H1 (cell line): ENCODE results near the gene TBCA. TPM values are rescaled to one million over a fixed set of nuclear protein-coding genes. Genes with fewer than 3 reads are reported as not detected.

ENCODE experiments used
- CTCF ChIA-PET: fragments of 300-600 bp; sonication (Branson Sonifier 250); formaldehyde crosslinking; loops from one replicate; lab custom pipeline; 2021; ENCODE audit not compliant: partially characterized antibody; lab: Charles Lee
- POLR2A ChIA-PET: fragments of 300-600 bp; sonication (Branson Sonifier 250); formaldehyde crosslinking; loops from one replicate; lab custom pipeline; 2021; ENCODE audit warnings: inconsistent platforms; ENCODE audit not compliant: partially characterized antibody; lab: Charles Lee
- DNase-seq, 2 experiments: peaks; one replicate each; pipeline versions ENCODE4 v3.0.0 to v3.0.0-alpha.2; 2010 to 2022; ENCODE audit warnings: low spot score in 2 of 2, low read depth in 1 of 2, mixed read lengths in 1 of 2
- FAIRE-seq: peaks from 2 replicates; lab custom pipeline; 2011; peaks lifted over from hg19 to GRCh38; lab: Jason Lieb, UNC
- H2AFZ ChIP-seq: 2 replicates; pipeline ENCODE4 v1.8.1; 2012; ENCODE audit warnings: low read length, inconsistent platforms
- H2AK5ac ChIP-seq: 2 replicates; pipeline ENCODE4 v1.6.1; 2013; ENCODE audit warnings: low read depth, low read length
- H2BK120ac ChIP-seq: replicated peaks from 2 replicates; pipeline ENCODE3; 2013; ENCODE audit warnings: low read depth, low read length, inconsistent platforms
- H2BK12ac ChIP-seq: 2 replicates; pipeline ENCODE4 v1.6.1; 2013; ENCODE audit warnings: low read depth, low read length
- H2BK15ac ChIP-seq: 2 replicates; pipeline ENCODE4 v1.6.1; 2013; ENCODE audit warnings: low read length
- H2BK20ac ChIP-seq: 2 replicates; pipeline ENCODE4 v1.6.1; 2013; ENCODE audit warnings: low read length
- H2BK5ac ChIP-seq: 2 replicates; pipeline ENCODE4 v1.6.1; 2013; ENCODE audit warnings: low read depth, low read length
- H3K14ac ChIP-seq: 2 replicates; pipeline ENCODE4 v1.6.1; 2013; ENCODE audit warnings: inconsistent platforms; ENCODE audit not compliant: insufficient read length
- H3K18ac ChIP-seq: 2 replicates; pipeline ENCODE4 v1.6.1; 2013; ENCODE audit warnings: low read length; ENCODE audit errors: extremely low read depth
- H3K23ac ChIP-seq: 2 replicates; pipeline ENCODE4 v1.6.1; 2013; ENCODE audit warnings: inconsistent platforms; ENCODE audit not compliant: insufficient read length
- H3K23me2 ChIP-seq: 2 replicates; pipeline ENCODE4 v1.6.1; 2013; ENCODE audit warnings: low read depth, low read length
- H3K27ac ChIP-seq: 2 replicates; pipeline ENCODE4 v1.6.1; 2011; ENCODE audit warnings: low read depth, low read length, inconsistent platforms
- H3K27me3 ChIP-seq, 4 experiments: replicated peaks in 1 of 4; 1 replicate in 1 of 4; 2 replicates in 3 of 4; pipeline versions ENCODE4 v1.6.1 to v1.8.1; 2011 to 2013; ENCODE audit warnings: low read length in 3 of 4, mild to moderate bottlenecking in 3 of 4, inconsistent platforms in 2 of 4, mixed read lengths in 2 of 4, moderate library complexity in 1 of 4; ENCODE audit not compliant: control insufficient read depth in 3 of 4, insufficient read depth in 3 of 4; ENCODE audit errors: extremely low read depth in 1 of 4
- H3K36me3 ChIP-seq, 4 experiments: 2 replicates each; pipeline versions ENCODE4 v1.6.1 to v1.8.1; 2011 to 2013; ENCODE audit warnings: mild to moderate bottlenecking in 4 of 4, low read length in 3 of 4, moderate library complexity in 2 of 4, control low read depth in 1 of 4, inconsistent platforms in 1 of 4; ENCODE audit not compliant: insufficient read depth in 4 of 4, control insufficient read depth in 2 of 4
- H3K4ac ChIP-seq: replicated peaks from 2 replicates; pipeline ENCODE3; 2013; ENCODE audit warnings: low read length, low read depth, mixed read lengths, inconsistent platforms; ENCODE audit not compliant: insufficient read length
- H3K4me1 ChIP-seq, 4 experiments: replicated peaks in 1 of 4; 1 replicate in 1 of 4; 2 replicates in 3 of 4; pipeline versions ENCODE4 v1.6.1 to v1.8.1; 2011 to 2013; ENCODE audit warnings: low read length in 3 of 4, inconsistent platforms in 2 of 4, mixed read lengths in 1 of 4; ENCODE audit not compliant: insufficient read depth in 4 of 4, control insufficient read depth in 3 of 4
- H3K4me2 ChIP-seq, 2 experiments: 2 replicates each; pipeline versions ENCODE4 v1.6.1 to v1.8.1; 2011 to 2013; ENCODE audit warnings: low read depth in 2 of 2, low read length in 2 of 2, control low read depth in 1 of 2, inconsistent platforms in 1 of 2, mild to moderate bottlenecking in 1 of 2; ENCODE audit not compliant: insufficient read depth in 1 of 2
- H3K4me3 ChIP-seq, 4 experiments: fragments of 200-600, 300-600 bp in 1 of 4; sonication (generic), shearing (Covaris generic), sonication (Bioruptor Twin) in 1 of 4; 2 replicates each; pipeline versions ENCODE4 v1.5.1 to v1.8.1; 2011 to 2016; ENCODE audit warnings: low read length in 4 of 4, low read depth in 3 of 4, control low read depth in 2 of 4, inconsistent platforms in 2 of 4, mild to moderate bottlenecking in 2 of 4, mixed read lengths in 1 of 4, moderate library complexity in 1 of 4; ENCODE audit not compliant: insufficient read depth in 2 of 4; ENCODE audit errors: extremely low read depth in 1 of 4
- H3K56ac ChIP-seq: replicated peaks from 2 replicates; pipeline ENCODE3; 2013; ENCODE audit warnings: low read depth, mild to moderate bottlenecking, mixed read lengths, low read length, inconsistent platforms; ENCODE audit not compliant: insufficient read length
- H3K79me1 ChIP-seq: 2 replicates; pipeline ENCODE4 v1.6.1; 2013; ENCODE audit warnings: low read depth, low read length, control low read depth
- H3K79me2 ChIP-seq, 2 experiments: 2 replicates each; pipeline versions ENCODE4 v1.6.1 to v1.8.1; 2012 to 2013; ENCODE audit warnings: low read length in 2 of 2, mild to moderate bottlenecking in 2 of 2, inconsistent platforms in 1 of 2; ENCODE audit not compliant: insufficient read depth in 2 of 2, control insufficient read depth in 1 of 2
- H3K9ac ChIP-seq, 4 experiments: replicated peaks in 1 of 4; 1 replicate in 1 of 4; 2 replicates in 3 of 4; pipeline versions ENCODE4 v1.6.1 to v1.8.1; 2011 to 2013; ENCODE audit warnings: low read depth in 3 of 4, low read length in 3 of 4, control low read depth in 2 of 4, mild to moderate bottlenecking in 2 of 4, moderate library complexity in 2 of 4, inconsistent platforms in 1 of 4; ENCODE audit errors: extremely low read depth in 1 of 4
- H3K9me3 ChIP-seq, 2 experiments: 2 replicates each; pipeline versions ENCODE4 v1.6.1 to v1.8.1; 2012 to 2013; ENCODE audit warnings: mild to moderate bottlenecking in 2 of 2, moderate library complexity in 2 of 2, control low read depth in 1 of 2, inconsistent platforms in 1 of 2, low read depth in 1 of 2, low read length in 1 of 2, mixed read lengths in 1 of 2; ENCODE audit not compliant: insufficient read depth in 2 of 2
- H4K20me1 ChIP-seq, 2 experiments: replicated peaks in 1 of 2; 2 replicates each; pipeline versions ENCODE3 to v1.8.1; 2011 to 2013; ENCODE audit warnings: inconsistent platforms in 2 of 2, low read length in 2 of 2, mild to moderate bottlenecking in 1 of 2; ENCODE audit not compliant: insufficient read depth in 2 of 2, control insufficient read depth in 1 of 2
- H4K5ac ChIP-seq: 2 replicates; pipeline ENCODE4 v1.6.1; 2013; ENCODE audit warnings: low read length, low read depth, mixed read lengths, inconsistent platforms; ENCODE audit not compliant: insufficient read length
- H4K8ac ChIP-seq: 2 replicates; pipeline ENCODE4 v1.8.0; 2013; ENCODE audit warnings: mild to moderate bottlenecking, moderate library complexity, low read length, inconsistent platforms; ENCODE audit not compliant: insufficient read depth; ENCODE audit errors: extremely low read depth
- H4K91ac ChIP-seq: replicated peaks from 2 replicates; pipeline ENCODE3; 2013; ENCODE audit warnings: low read length, mixed read lengths, inconsistent platforms; ENCODE audit not compliant: insufficient read length
- KDM4A ChIP-seq: IDR thresholded peaks from one replicate; pipeline ENCODE4 v1.7.1; 2012; ENCODE audit warnings: low read depth, mild to moderate bottlenecking, moderate library complexity, low read length, inconsistent platforms; ENCODE audit not compliant: severe bottlenecking
- RFX5 ChIP-seq: IDR thresholded peaks from 2 replicates; pipeline ENCODE4 v1.6.1; 2011; ENCODE audit warnings: low read depth, low read length, improper control_type of control experiment, borderline replicate concordance
- WGBS, 2 experiments: shearing (Covaris generic) in 1 of 2; methylation state at CpG; one replicate each; pipeline versions ENCODE4 v1.1.6 to v1.1.7; 2013 to 2015; ENCODE audit warnings: low lambda C conversion rate in 2 of 2, mixed read lengths in 2 of 2, inconsistent platforms in 1 of 2, low coverage in 1 of 2, missing lambda C conversion rate in 1 of 2; ENCODE audit not compliant: insufficient replicate concordance in 2 of 2, insufficient coverage in 1 of 2, insufficient read length in 1 of 2; ENCODE audit errors: extremely low coverage in 1 of 2, missing lambda C conversion rate in 1 of 2; 5-methylcytosine and 5-hydroxymethylcytosine counted together
- polyA plus RNA-seq, 7 experiments: library from polyadenylated mRNA; depleted of rRNA in 3 of 7; stranded (reverse) in 5 of 7; unstranded in 2 of 7; fragments of >200 nt in 5 of 7; fragments of 200-250 nt in 2 of 7; gene quantifications; 1 replicate in 5 of 7; 2 replicates in 1 of 7; 4 replicates in 1 of 7; pipeline versions ENCODE4 v1.2.1 to v1.2.3, GENCODE V29; 2011 to 2013; ENCODE audit warnings: missing spikeins in 2 of 7, mixed read lengths in 2 of 7
- total RNA-seq: library from RNA; stranded (reverse); fragmentation: NEBNext Ultra II Directional; extraction: Animal tissue kit (Norgen Biotek cat#: 25700); gene quantifications from 2 replicates; pipeline ENCODE4 v1.2.1, GENCODE V29; 2021

TBCA gene
- total and polyA plus RNA-seq, 2 of the 8 experiments (the other 6 are each of a cell fraction or from before 2014, with no cell fraction given), result 55.7 to 320 TPM

DNA sequence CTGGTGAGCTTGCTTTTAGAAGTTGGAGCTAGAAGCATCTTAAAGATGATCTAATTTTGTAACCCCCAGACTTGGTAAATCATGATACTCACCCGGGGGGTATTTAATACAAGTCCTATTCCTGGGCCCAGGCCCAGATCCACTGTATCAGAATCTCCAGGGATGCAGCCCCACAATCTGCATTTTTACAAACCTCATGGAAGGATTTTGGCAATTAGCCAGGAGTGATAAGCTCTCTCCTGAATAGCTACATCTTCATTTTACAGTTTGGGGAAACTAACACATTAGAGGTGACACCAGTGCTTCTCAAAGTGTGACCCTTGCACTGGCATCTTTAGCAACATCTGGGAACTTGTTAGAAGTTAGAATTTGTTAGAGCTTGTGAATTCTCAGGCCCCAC lies 106.5 kb downstream of the TBCA start:
- Histone ChIP-seq H2BK20ac (no peak overlapping the region), H2BK5ac (no peak overlapping the region), H4K8ac (no peak overlapping the region), H3K4me3 (no peak overlapping the region), H3K56ac (no peak overlapping the region), H3K9ac (no peak overlapping the region), H3K27ac (no peak overlapping the region), H3K14ac (no peak overlapping the region), H2AK5ac (no peak overlapping the region), H3K79me1 (no peaks in the 10 kb centered on the region), H2BK12ac (no peak overlapping the region), H3K9me3 (no peaks in the 10 kb centered on the region), H3K4ac (no peak overlapping the region), H3K27me3 (no peaks in the 10 kb centered on the region; a peak in 1 of 7 replicates), H3K36me3 (no peaks in the 10 kb centered on the region), H2BK15ac (no peak overlapping the region), H4K91ac (no peak overlapping the region), H3K23ac (no peak overlapping the region), H3K4me1 (peaks cover 0 to 4% (median 1%) of the 10 kb centered on the region in 4 experiments; a peak in 2 of 7 replicates), H3K18ac (no peak overlapping the region), H3K4me2 (no peak overlapping the region), H4K20me1 (no peaks in the 10 kb centered on the region), H2AFZ (no peak overlapping the region), H3K23me2 (no peaks in the 10 kb centered on the region), H2BK120ac (no peak overlapping the region), H3K79me2 (no peaks in the 10 kb centered on the region), H4K5ac (no peak overlapping the region)
- TF ChIP-seq KDM4A (no peak), RFX5 (no peak)
- DNase-seq (no peak), FAIRE-seq (no peak)
- POLR2A ChIA-PET, result interaction anchor here (0.5 to 0.6 kb wide), 2 partner anchors 136 to 391 kb away, joined by 3 read pairs; no protein-coding TSS in a partner anchor
- CTCF ChIA-PET, result interaction anchor here (0.7 to 1.7 kb wide), 3 partner anchors 12 to 109 kb away, joined by 3 read pairs; no protein-coding TSS in a partner anchor
- WGBS, 2 experiments, result 76% methylated on average over 1 of the region's 1 CpG; no CpG with 5 or more reads in 1 of the 2 experiments
